GM23338 (cell line): ENCODE results near the gene TRIM54.

ENCODE experiments used
- CTCF ChIP-seq, 2 experiments: fragments of 200-600 bp in 1 of 2; sonication (generic) in 1 of 2; conservative IDR thresholded peaks; 2 replicates each; pipeline versions ENCODE4 v1.5.1 to v1.6.1; 2016 to 2017; ENCODE audit warnings: antibody characterized with exemption in 2 of 2, low read depth in 2 of 2, mild to moderate bottlenecking in 2 of 2, moderate library complexity in 1 of 2
- EZH2 ChIP-seq: fragments of 200-600 bp; sonication (generic); IDR thresholded peaks from one replicate; pipeline ENCODE4 v1.8.0; 2017; ENCODE audit warnings: antibody characterized with exemption, mild to moderate bottlenecking, low read depth; ENCODE audit not compliant: unreplicated experiment
- EZH2phosphoT487 ChIP-seq: fragments of 200-600 bp; sonication (generic); IDR thresholded peaks from one replicate; pipeline ENCODE4 v1.8.1; 2018; ENCODE audit warnings: antibody characterized with exemption; ENCODE audit not compliant: unreplicated experiment
- POLR2AphosphoS5 ChIP-seq: IDR thresholded peaks from 2 replicates; pipeline ENCODE4 v1.6.1; 2016; ENCODE audit warnings: antibody characterized with exemption, low read depth
- REST ChIP-seq: IDR thresholded peaks from one replicate; pipeline ENCODE4 v1.6.1; 2018; ENCODE audit warnings: antibody characterized with exemption; ENCODE audit not compliant: unreplicated experiment
- STAT1 ChIP-seq: IDR thresholded peaks from one replicate; pipeline ENCODE4 v1.6.1; 2016; ENCODE audit warnings: antibody characterized with exemption; ENCODE audit not compliant: unreplicated experiment
- ZNF331 ChIP-seq: fragments of 250-450 bp; sonication (Bioruptor Pico); IDR thresholded peaks from 2 replicates; pipeline ENCODE4 v1.5.0; 2020; ENCODE audit warnings: low read depth, mild to moderate bottlenecking, moderate library complexity

- no peak for TF ChIP-seq POLR2AphosphoS5
- no peak for TF ChIP-seq CTCF (conservative IDR thresholded peaks at IDR 0.05; ENCODE audit: low read depth in 2 of 2)
- TF ChIP-seq EZH2: no peak
- TF ChIP-seq REST: no peak
- no peak for TF ChIP-seq STAT1
- TF ChIP-seq ZNF331: no peak
- no peak for TF ChIP-seq EZH2phosphoT487
Measured at GRCh38 chr2:27245626-27246025, 36.6 kb upstream of the TRIM54 start.
